HepG2 (cell line): ENCODE measurements around the gene PCBP1. TPM values are rescaled to one million over a fixed set of nuclear protein-coding genes. Genes with fewer than 3 reads are reported as not detected.

Experiments
- CHD2 ChIP-seq: IDR thresholded peaks from 2 replicates; pipeline ENCODE4 v1.6.1; 2011; ENCODE audit warnings: low read depth, low read length, improper control_type of control experiment
- NFYC ChIP-seq: IDR thresholded peaks from 2 replicates; pipeline ENCODE4 v1.6.1; 2016; ENCODE audit warnings: missing genetic modification reagents, missing compliant biosample characterization
- NR2C2 ChIP-seq: sonication (generic); formaldehyde crosslinking; IDR thresholded peaks from 2 replicates; pipeline ENCODE4 v1.4.0; 2020; ENCODE audit warnings: missing genetic modification reagents, mild to moderate bottlenecking, moderate library complexity, borderline replicate concordance
- PLRG1 ChIP-seq: fragments of 450-650 bp; conservative IDR thresholded peaks from 2 replicates; pipeline ENCODE4 v1.6.1; 2016
- POLR2A ChIP-seq, 2 experiments: IDR thresholded peaks; 2 replicates each; pipeline ENCODE4 v1.6.1; 2011; ENCODE audit warnings: low read depth in 2 of 2, low read length in 2 of 2, mild to moderate bottlenecking in 1 of 2, moderate library complexity in 1 of 2; ENCODE audit not compliant: insufficient read depth in 1 of 2
- POLR2AphosphoS5 ChIP-seq: IDR thresholded peaks from 2 replicates; pipeline ENCODE4 v1.6.1; 2012; ENCODE audit warnings: low read depth, low read length
- ZBTB1 ChIP-seq: sonication (generic); formaldehyde crosslinking; IDR thresholded peaks from 2 replicates; pipeline ENCODE4 v1.4.0; 2020; ENCODE audit warnings: missing genetic modification reagents, borderline replicate concordance
- ZNF572 ChIP-seq: sonication (generic); formaldehyde crosslinking; IDR thresholded peaks from 2 replicates; pipeline ENCODE4 v1.5.1; 2020; ENCODE audit warnings: mild to moderate bottlenecking, missing genetic modification reagents
- polyA plus RNA-seq, 8 experiments: library from polyadenylated mRNA; depleted of rRNA in 3 of 8; stranded (reverse) in 7 of 8; unstranded in 1 of 8; fragments of >200 nt; fragmentation: Illumina TruSeq in 4 of 8; extraction: Trizol in 4 of 8; gene quantifications; 2 replicates each; pipeline versions ENCODE4 v1.2.1 to v1.2.3, GENCODE V29; 2011 to 2016; ENCODE audit warnings: low read depth in 4 of 8, missing spikeins in 1 of 8, mixed read lengths in 1 of 8; ENCODE audit not compliant: insufficient read depth in 1 of 8
- total RNA-seq, 5 experiments: library from RNA; depleted of rRNA; stranded (reverse); fragments of >200 nt; fragmentation: Illumina TruSeq; extraction: Trizol; gene quantifications; 2 replicates each; pipeline ENCODE4 v1.2.3, GENCODE V29; 2016; ENCODE audit warnings: low read depth in 1 of 5
- TF ChIP-seq, protein P1 (sequence below): sonication (generic); formaldehyde crosslinking; IDR thresholded peaks from 2 replicates; pipeline ENCODE4 v1.4.0; 2020; ENCODE audit warnings: missing genetic modification reagents
- TF ChIP-seq, protein P2 (sequence below): sonication (generic); formaldehyde crosslinking; IDR thresholded peaks from 2 replicates; pipeline ENCODE4 v1.9.0; 2021; ENCODE audit warnings: missing genetic modification reagents, borderline replicate concordance
- TF ChIP-seq, protein P3 (sequence below): sonication (generic); formaldehyde crosslinking; IDR thresholded peaks from 2 replicates; pipeline ENCODE4 v1.5.0; 2020; ENCODE audit warnings: missing genetic modification reagents, mild to moderate bottlenecking, borderline replicate concordance
- TF ChIP-seq, protein P4 (sequence below): sonication (generic); formaldehyde crosslinking; IDR thresholded peaks from 2 replicates; pipeline ENCODE4 v1.5.0; 2020; ENCODE audit warnings: mild to moderate bottlenecking, missing genetic modification reagents, borderline replicate concordance
- TF ChIP-seq, protein P5 (sequence below): sonication (generic); formaldehyde crosslinking; IDR thresholded peaks from 2 replicates; pipeline ENCODE4 v1.4.0; 2020; ENCODE audit warnings: missing genetic modification reagents

The PCBP1 gene
- total and polyA plus RNA-seq, 2 of the 13 experiments (the other 11 are each of a cell fraction or from before 2014, with no cell fraction given), result 32.0 to 137 TPM

DNA sequence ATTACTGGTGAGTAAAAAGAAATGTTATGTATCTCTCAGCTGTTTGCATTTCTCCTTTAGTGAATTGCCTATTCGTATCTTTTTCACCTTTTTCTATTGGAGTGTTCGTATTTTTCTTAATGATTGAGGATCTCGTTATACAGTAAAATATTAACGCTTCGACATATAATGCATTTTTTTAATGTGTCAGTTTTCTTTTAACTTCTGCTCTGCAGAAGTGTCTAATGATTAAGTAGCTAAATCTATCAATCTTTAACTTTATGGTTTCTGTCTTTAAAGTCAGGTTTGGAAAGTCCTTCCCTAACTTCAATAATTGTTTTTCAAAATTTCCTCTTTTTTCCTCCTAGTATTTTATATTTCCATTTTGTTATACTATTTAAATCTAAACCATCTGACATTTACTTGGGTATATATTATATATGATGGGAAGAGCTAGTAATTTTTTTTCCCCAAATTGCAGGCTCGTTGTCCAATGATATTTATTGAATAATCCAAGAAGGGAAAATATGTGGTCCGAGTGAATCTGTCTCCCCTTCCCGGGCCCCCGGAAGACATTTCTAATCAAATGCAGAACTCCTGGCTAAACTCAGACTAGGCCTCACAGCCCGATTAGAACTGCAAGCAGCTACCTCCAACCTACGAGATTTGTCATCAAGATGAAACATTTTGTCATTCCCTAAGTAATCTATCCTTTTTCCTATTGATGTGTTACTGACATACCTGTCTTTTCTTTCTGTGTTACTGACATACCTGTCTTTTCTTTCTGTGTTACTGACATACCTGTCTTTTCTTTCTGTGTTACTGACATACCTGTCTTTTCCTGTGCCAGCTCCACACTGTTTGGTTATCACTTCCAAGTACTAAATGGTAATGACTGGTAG lies 17.2 kb downstream of the PCBP1 start (continued):
- TF ChIP-seq, protein P1, sequence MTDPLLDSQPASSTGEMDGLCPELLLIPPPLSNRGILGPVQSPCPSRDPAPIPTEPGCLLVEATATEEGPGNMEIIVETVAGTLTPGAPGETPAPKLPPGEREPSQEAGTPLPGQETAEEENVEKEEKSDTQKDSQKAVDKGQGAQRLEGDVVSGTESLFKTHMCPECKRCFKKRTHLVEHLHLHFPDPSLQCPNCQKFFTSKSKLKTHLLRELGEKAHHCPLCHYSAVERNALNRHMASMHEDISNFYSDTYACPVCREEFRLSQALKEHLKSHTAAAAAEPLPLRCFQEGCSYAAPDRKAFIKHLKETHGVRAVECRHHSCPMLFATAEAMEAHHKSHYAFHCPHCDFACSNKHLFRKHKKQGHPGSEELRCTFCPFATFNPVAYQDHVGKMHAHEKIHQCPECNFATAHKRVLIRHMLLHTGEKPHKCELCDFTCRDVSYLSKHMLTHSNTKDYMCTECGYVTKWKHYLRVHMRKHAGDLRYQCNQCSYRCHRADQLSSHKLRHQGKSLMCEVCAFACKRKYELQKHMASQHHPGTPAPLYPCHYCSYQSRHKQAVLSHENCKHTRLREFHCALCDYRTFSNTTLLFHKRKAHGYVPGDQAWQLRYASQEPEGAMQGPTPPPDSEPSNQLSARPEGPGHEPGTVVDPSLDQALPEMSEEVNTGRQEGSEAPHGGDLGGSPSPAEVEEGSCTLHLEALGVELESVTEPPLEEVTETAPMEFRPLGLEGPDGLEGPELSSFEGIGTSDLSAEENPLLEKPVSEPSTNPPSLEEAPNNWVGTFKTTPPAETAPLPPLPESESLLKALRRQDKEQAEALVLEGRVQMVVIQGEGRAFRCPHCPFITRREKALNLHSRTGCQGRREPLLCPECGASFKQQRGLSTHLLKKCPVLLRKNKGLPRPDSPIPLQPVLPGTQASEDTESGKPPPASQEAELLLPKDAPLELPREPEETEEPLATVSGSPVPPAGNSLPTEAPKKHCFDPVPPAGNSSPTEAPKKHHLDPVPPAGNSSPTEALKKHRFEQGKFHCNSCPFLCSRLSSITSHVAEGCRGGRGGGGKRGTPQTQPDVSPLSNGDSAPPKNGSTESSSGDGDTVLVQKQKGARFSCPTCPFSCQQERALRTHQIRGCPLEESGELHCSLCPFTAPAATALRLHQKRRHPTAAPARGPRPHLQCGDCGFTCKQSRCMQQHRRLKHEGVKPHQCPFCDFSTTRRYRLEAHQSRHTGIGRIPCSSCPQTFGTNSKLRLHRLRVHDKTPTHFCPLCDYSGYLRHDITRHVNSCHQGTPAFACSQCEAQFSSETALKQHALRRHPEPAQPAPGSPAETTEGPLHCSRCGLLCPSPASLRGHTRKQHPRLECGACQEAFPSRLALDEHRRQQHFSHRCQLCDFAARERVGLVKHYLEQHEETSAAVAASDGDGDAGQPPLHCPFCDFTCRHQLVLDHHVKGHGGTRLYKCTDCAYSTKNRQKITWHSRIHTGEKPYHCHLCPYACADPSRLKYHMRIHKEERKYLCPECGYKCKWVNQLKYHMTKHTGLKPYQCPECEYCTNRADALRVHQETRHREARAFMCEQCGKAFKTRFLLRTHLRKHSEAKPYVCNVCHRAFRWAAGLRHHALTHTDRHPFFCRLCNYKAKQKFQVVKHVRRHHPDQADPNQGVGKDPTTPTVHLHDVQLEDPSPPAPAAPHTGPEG (CRISPR knock-in tag), result no peak
- TF ChIP-seq, protein P2, sequence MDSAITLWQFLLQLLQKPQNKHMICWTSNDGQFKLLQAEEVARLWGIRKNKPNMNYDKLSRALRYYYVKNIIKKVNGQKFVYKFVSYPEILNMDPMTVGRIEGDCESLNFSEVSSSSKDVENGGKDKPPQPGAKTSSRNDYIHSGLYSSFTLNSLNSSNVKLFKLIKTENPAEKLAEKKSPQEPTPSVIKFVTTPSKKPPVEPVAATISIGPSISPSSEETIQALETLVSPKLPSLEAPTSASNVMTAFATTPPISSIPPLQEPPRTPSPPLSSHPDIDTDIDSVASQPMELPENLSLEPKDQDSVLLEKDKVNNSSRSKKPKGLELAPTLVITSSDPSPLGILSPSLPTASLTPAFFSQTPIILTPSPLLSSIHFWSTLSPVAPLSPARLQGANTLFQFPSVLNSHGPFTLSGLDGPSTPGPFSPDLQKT (CRISPR knock-in tag), result no peak
- peak; percentile 33; the same call in 1 of the 2 replicates for TF ChIP-seq NR2C2
- 0 out of 2 replicates have a peak, but pooled peaks have one; percentile 42 for TF ChIP-seq POLR2AphosphoS5
- TF ChIP-seq, protein P3, sequence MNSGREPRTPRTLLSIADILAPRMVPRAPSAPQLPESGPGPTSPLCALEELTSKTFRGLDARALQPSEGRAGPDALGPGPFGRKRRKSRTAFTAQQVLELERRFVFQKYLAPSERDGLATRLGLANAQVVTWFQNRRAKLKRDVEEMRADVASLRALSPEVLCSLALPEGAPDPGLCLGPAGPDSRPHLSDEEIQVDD (CRISPR knock-in tag), result no peak
- no peak for TF ChIP-seq POLR2A (IDR thresholded peaks at IDR 0.05; ENCODE audit: insufficient read depth in 1 of 2, low read depth in 2 of 2, low read length in 2 of 2)
- no peak for TF ChIP-seq ZNF572 (CRISPR knock-in tag)
- TF ChIP-seq PLRG1, result no peak
- TF ChIP-seq CHD2, result no peak
- TF ChIP-seq ZBTB1 (CRISPR knock-in tag), result no peak
- no peak for TF ChIP-seq NFYC
- TF ChIP-seq, protein P4, sequence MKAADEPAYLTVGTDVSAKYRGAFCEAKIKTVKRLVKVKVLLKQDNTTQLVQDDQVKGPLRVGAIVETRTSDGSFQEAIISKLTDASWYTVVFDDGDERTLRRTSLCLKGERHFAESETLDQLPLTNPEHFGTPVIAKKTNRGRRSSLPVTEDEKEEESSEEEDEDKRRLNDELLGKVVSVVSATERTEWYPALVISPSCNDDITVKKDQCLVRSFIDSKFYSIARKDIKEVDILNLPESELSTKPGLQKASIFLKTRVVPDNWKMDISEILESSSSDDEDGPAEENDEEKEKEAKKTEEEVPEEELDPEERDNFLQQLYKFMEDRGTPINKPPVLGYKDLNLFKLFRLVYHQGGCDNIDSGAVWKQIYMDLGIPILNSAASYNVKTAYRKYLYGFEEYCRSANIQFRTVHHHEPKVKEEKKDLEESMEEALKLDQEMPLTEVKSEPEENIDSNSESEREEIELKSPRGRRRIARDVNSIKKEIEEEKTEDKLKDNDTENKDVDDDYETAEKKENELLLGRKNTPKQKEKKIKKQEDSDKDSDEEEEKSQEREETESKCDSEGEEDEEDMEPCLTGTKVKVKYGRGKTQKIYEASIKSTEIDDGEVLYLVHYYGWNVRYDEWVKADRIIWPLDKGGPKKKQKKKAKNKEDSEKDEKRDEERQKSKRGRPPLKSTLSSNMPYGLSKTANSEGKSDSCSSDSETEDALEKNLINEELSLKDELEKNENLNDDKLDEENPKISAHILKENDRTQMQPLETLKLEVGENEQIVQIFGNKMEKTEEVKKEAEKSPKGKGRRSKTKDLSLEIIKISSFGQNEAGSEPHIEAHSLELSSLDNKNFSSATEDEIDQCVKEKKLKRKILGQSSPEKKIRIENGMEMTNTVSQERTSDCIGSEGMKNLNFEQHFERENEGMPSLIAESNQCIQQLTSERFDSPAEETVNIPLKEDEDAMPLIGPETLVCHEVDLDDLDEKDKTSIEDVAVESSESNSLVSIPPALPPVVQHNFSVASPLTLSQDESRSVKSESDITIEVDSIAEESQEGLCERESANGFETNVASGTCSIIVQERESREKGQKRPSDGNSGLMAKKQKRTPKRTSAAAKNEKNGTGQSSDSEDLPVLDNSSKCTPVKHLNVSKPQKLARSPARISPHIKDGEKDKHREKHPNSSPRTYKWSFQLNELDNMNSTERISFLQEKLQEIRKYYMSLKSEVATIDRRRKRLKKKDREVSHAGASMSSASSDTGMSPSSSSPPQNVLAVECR (CRISPR knock-in tag), result no peak; the same call in 1 of the 2 replicates
- TF ChIP-seq, protein P5, sequence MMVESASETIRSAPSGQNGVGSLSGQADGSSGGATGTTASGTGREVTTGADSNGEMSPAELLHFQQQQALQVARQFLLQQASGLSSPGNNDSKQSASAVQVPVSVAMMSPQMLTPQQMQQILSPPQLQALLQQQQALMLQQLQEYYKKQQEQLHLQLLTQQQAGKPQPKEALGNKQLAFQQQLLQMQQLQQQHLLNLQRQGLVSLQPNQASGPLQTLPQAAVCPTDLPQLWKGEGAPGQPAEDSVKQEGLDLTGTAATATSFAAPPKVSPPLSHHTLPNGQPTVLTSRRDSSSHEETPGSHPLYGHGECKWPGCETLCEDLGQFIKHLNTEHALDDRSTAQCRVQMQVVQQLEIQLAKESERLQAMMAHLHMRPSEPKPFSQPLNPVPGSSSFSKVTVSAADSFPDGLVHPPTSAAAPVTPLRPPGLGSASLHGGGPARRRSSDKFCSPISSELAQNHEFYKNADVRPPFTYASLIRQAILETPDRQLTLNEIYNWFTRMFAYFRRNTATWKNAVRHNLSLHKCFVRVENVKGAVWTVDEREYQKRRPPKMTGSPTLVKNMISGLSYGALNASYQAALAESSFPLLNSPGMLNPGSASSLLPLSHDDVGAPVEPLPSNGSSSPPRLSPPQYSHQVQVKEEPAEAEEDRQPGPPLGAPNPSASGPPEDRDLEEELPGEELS, result 0 out of 2 replicates have a peak, but pooled peaks have one; percentile 33
